GM06990 (cell line): Measurements from ENCODE around the gene AZU1.
"Not testable (repeated sequence)": the region's sequence is repeated elsewhere in the genome, so short reads cannot be mapped to it uniquely, and the experiment has no call there.

Experiments used
- DNase-seq: peaks from one replicate; pipeline ENCODE4 v3.0.0-alpha.2; 2011; ENCODE audit not compliant: insufficient read length; ENCODE audit errors: extremely low read depth
- H3K27me3 ChIP-seq: replicated peaks from 2 replicates; pipeline ENCODE4 v1.6.0; 2011; ENCODE audit warnings: low read length; ENCODE audit not compliant: control insufficient read depth, insufficient read depth
- H3K36me3 ChIP-seq: 2 replicates; pipeline ENCODE4 v1.5.1; 2011; ENCODE audit warnings: low read length; ENCODE audit not compliant: control insufficient read depth, insufficient read depth
- H3K4me3 ChIP-seq: replicated peaks from 2 replicates; pipeline ENCODE4 v1.5.1; 2011; ENCODE audit warnings: low read depth, mild to moderate bottlenecking, control low read depth, low read length
- CTCF ChIP-seq: IDR thresholded peaks from 2 replicates; pipeline ENCODE4 v1.5.1; 2011; ENCODE audit warnings: low read length, control low read depth, mild to moderate bottlenecking, inconsistent platforms; ENCODE audit not compliant: insufficient read depth, poor library complexity, severe bottlenecking

The AZU1 gene

DNA sequence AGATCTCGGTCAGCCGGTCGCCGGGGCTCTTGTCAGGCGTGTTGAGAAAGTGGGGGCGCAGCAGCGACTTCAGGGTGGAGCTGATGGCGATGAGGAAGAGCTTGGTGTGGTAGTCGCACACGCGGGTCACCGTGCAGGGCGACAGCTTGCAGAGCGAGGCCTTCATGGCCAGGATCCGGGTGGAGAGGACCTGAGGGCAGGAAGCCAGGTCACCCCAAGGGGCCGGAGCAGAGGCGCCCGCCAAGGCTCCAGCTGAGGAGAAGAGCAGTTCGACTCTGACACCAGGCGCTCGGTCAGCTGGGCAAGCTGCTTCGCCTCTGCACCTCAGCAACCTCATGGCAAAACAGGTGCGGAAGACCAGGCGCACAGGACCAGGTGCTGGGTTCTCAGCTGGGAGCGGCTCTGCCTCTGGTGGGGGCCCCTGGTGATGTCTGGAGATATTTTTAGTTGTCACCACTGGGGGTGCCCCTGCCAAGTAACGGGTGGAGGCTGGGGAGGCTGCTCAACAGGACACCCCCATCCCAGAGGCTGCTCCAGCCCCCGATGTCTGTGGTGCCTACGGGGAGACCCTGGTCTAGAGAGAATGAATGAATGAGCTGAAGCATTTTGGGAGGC lies 47.7 kb downstream of the AZU1 start:
- Histone ChIP-seq H3K36me3 (peaks cover 11% of the 10 kb centered on the region), H3K4me3 (no peak overlapping the region), H3K27me3 (no peaks in the 10 kb centered on the region)
- TF ChIP-seq CTCF, result no peak
- DNase-seq, result no peak

GRCh38 chr19:876089-876488 lies 48.5 kb downstream of the AZU1 start:
- H3K36me3 ChIP-seq, result peaks cover 8% of the 10 kb centered on the region
- TF ChIP-seq CTCF, result no peak
- H3K27me3 ChIP-seq, result no peaks in the 10 kb centered on the region
- H3K4me3 ChIP-seq, result no peak overlapping the region
- DNase-seq, result no peak

DNA sequence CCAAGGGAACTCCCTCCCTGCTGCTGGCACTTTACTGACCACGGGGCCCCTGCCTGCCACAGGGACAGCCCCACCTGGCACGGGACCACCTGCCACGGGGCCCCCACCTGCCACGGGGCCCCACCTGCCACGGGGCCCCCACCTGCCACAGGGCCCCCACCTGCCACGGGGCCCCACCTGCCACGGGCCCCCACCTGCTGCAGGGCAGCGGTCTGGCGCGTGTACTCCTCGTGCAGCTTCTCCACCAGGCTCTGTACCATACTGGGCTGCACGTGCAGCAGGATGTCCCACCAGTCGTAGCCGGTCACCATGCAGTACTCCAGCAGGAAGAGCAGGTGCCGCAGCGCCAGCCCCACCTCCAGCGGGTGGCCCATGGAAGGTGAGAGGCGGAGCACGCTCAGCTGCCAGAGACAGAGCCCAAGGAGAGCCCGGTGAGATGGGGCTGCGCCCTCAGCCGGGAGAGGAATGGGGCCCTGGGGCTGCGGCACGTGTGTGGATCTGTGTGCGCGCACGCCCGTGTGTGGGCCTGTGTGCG lies 49.2 kb downstream of the AZU1 start:
- Histone ChIP-seq H3K36me3 (peaks cover 11% of the 10 kb centered on the region), H3K4me3 (no peak overlapping the region), H3K27me3 (no peaks in the 10 kb centered on the region)
- no peak for TF ChIP-seq CTCF
- no peak for DNase-seq

DNA sequence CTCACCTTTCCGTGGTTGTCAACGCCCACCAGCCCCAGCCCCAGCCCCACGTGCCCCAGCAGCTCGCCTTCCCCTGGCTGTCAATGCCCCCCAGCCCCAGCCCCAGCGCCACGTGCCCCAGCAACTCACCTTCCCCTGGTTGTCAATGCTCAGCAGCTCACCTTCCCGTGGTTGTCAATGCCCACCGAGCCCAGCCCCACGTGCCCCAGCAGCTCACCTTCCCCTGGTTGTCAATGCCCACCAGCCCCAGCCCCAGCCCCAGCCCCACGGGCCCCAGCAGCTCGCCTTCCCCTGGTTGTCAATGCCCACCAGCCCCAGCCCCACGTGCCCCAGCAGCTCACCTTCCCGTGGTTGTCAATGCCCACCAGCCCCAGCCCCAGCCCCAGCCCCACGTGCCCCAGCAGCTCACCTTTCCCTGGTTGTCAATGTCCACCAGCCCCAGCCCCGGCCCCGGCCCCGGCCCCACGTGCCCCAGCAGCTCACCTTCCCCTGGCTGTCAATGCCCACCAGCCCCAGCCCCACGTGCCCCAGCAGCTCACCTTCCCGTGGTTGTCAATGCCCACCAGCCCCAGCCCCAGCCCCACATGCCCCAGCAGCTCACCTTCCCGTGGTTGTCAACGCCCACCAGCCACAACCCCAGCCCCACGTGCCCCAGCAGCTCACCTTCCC lies 50.5 kb downstream of the AZU1 start:
- not testable (repeated sequence) for H3K4me3 ChIP-seq
- peaks cover 14% of the 10 kb centered on the region for H3K36me3 ChIP-seq

GRCh38 chr19:878751-879561 lies 51.3 kb downstream of the AZU1 start:
- H3K27me3 ChIP-seq, DNase-seq, H3K4me3 ChIP-seq: not testable (repeated sequence)
- H3K36me3 ChIP-seq, result peaks cover 20% of the 10 kb centered on the region

More for the DNA sequence above, 50.5 kb downstream of the AZU1 start:
- DNase-seq, H3K27me3 ChIP-seq: not testable (repeated sequence)

DNA sequence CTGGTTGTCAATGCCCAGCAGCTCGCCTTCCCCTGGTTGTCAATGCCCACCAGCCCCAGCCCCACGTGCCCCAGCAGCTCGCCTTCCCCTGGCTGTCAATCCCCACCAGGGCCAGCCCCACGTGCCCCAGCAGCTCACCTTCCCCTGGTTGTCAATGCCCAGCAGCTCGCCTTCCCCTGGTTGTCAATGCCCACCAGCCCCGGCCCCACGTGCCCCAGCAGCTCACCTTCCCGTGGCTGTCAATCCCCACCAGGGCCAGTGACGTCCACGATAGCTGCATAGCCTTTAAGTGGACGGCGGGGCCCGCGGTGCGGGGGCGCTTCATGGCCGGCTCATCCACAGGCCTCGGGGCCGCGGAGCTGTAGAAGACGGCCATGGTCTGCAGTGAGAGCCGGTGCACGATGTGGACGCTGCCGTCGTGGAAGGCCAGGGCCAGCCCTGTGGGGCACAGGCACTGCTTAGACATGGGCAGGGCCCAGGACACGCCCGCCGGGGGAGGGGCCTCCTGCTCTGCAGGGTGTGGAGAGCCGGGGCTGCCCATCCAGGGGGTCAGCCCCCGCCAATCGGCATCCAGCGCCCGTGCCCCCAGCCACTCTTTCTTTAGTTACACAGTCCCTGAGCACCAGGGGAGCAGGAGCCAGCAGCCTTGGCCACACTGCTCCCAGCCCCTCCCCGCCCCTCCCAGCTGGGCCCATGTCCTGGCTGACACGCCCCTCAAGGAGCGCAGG lies 52.2 kb downstream of the AZU1 start:
- no peak for TF ChIP-seq CTCF
- no peaks in the 10 kb centered on the region for H3K27me3 ChIP-seq
- H3K36me3 ChIP-seq, result peaks cover 20% of the 10 kb centered on the region
- no peak for DNase-seq
- H3K4me3 ChIP-seq, result no peak overlapping the region
